ENCODE measurements around the gene ZNF254. TPM values are rescaled to one million over a fixed set of nuclear protein-coding genes. Genes with fewer than 3 reads are reported as not detected.

Gene ZNF254
- total RNA-seq, 3 donors from 2014 or later (not counting 1 experiment from before 2014, with no cell fraction given): 16.7 to 20.5 (median 19.8) TPM

GRCh38 chr19:24101459-24102115, 14.6 kb downstream of the ZNF254 start:
- no peak for DNase-seq
- no peak overlapping the region for H3K4me3 Mint-ChIP-seq
- no peaks in the 10 kb centered on the region for H3K9me3 ChIP-seq (ENCODE audit: control insufficient read depth, insufficient read depth, low read length)
- WGBS (ENCODE audit: insufficient coverage): 90% methylated on average over 1 of the region's 2 CpGs
- H3K9me3 Mint-ChIP-seq: no peaks in the 10 kb centered on the region
- H3K27me3 Mint-ChIP-seq (ENCODE audit: low read depth in 2 of 2): no peaks in the 10 kb centered on the region
- ATAC-seq: no peak
- H3K4me1 Mint-ChIP-seq: peaks cover 29 to 35% of the 10 kb centered on the region in 2 donors
- H3K4me3 ChIP-seq (ENCODE audit: low read length): no peak overlapping the region
- H3K36me3 ChIP-seq (ENCODE audit: control insufficient read depth, insufficient read depth, low read length): peaks cover 4% of the 10 kb centered on the region
- H3K4me1 ChIP-seq (ENCODE audit: control insufficient read depth, insufficient read depth, low read length): no peaks in the 10 kb centered on the region
- intact Hi-C loops (cut with micrococcal nuclease): no loop called here
- H3K27ac Mint-ChIP-seq: peak overlapping the region; percentile 23 to 47
- H3K27me3 ChIP-seq (ENCODE audit: control insufficient read depth, insufficient read depth, low read length): no peaks in the 10 kb centered on the region
- TF ChIP-seq CTCF (IDR thresholded peaks at IDR 0.05): no peak
- no peak overlapping the region for H3K27ac ChIP-seq (ENCODE audit: low read length)
- H3K36me3 Mint-ChIP-seq: peaks cover 9% of the 10 kb centered on the region

GRCh38 chr19:24127601-24128000, 40.6 kb downstream of the ZNF254 start:
- H3K4me1 Mint-ChIP-seq: no peaks in the 10 kb centered on the region
- TF ChIP-seq CTCF (IDR thresholded peaks at IDR 0.05): no peak
- Histone ChIP-seq H3K9me3 (ENCODE audit: control insufficient read depth, insufficient read depth, low read length) (peaks cover 24% of the 10 kb centered on the region), H3K4me3 (ENCODE audit: low read length) (no peak overlapping the region), H3K4me1 (ENCODE audit: control insufficient read depth, insufficient read depth, low read length) (no peaks in the 10 kb centered on the region), H3K36me3 (ENCODE audit: control insufficient read depth, insufficient read depth, low read length) (peaks cover 19% of the 10 kb centered on the region), H3K27me3 (ENCODE audit: control insufficient read depth, insufficient read depth, low read length) (no peaks in the 10 kb centered on the region), H3K27ac (ENCODE audit: low read length) (no peak overlapping the region)
- no CpG with 5 or more reads among the region's 3 CpGs for WGBS (ENCODE audit: insufficient coverage)
- peaks cover 4 to 24% of the 10 kb centered on the region in 2 donors for H3K9me3 Mint-ChIP-seq
- no peaks in the 10 kb centered on the region for H3K27me3 Mint-ChIP-seq (ENCODE audit: low read depth in 2 of 2)
- no peak for ATAC-seq
- H3K36me3 Mint-ChIP-seq: peaks cover 64% of the 10 kb centered on the region
- no peak overlapping the region for H3K27ac Mint-ChIP-seq
- intact Hi-C loops (cut with micrococcal nuclease): no loop called here
- H3K4me3 Mint-ChIP-seq: no peak overlapping the region
- no peak for DNase-seq

GRCh38 chr19:24140099-24140498, 53.1 kb downstream of the ZNF254 start:
- Mint-ChIP-seq H3K9me3 (peaks cover 13 to 32% of the 10 kb centered on the region in 2 donors), H3K36me3 (peaks cover 48% of the 10 kb centered on the region), H3K27me3 (ENCODE audit: low read depth in 2 of 2) (no peaks in the 10 kb centered on the region), H3K4me3 (no peak overlapping the region), H3K27ac (no peak overlapping the region), H3K4me1 (no peaks in the 10 kb centered on the region)
- intact Hi-C loops (cut with micrococcal nuclease): no loop called here
- H3K4me3 ChIP-seq (ENCODE audit: low read length): no peak overlapping the region
- H3K27ac ChIP-seq (ENCODE audit: low read length): no peak overlapping the region
- no peak for TF ChIP-seq CTCF (IDR thresholded peaks at IDR 0.05)
- 93% methylated on average over 2 of the region's 3 CpGs for WGBS (ENCODE audit: insufficient coverage)
- peaks cover 52% of the 10 kb centered on the region for H3K9me3 ChIP-seq (ENCODE audit: control insufficient read depth, insufficient read depth, low read length)
- DNase-seq: no peak
- no peaks in the 10 kb centered on the region for H3K27me3 ChIP-seq (ENCODE audit: control insufficient read depth, insufficient read depth, low read length)
- H3K36me3 ChIP-seq (ENCODE audit: control insufficient read depth, insufficient read depth, low read length): no peaks in the 10 kb centered on the region
- no peak for ATAC-seq
- H3K4me1 ChIP-seq (ENCODE audit: control insufficient read depth, insufficient read depth, low read length): no peaks in the 10 kb centered on the region

GRCh38 chr19:24140591-24140990, 53.6 kb downstream of the ZNF254 start:
- intact Hi-C loops (cut with micrococcal nuclease): no loop called here
- Histone ChIP-seq H3K9me3 (ENCODE audit: control insufficient read depth, insufficient read depth, low read length) (peaks cover 50% of the 10 kb centered on the region), H3K36me3 (ENCODE audit: control insufficient read depth, insufficient read depth, low read length) (no peaks in the 10 kb centered on the region), H3K4me3 (ENCODE audit: low read length) (no peak overlapping the region), H3K27ac (ENCODE audit: low read length) (no peak overlapping the region), H3K4me1 (ENCODE audit: control insufficient read depth, insufficient read depth, low read length) (no peaks in the 10 kb centered on the region), H3K27me3 (ENCODE audit: control insufficient read depth, insufficient read depth, low read length) (no peaks in the 10 kb centered on the region)
- DNase-seq (no peak), ATAC-seq (no peak)
- no peak for TF ChIP-seq CTCF (IDR thresholded peaks at IDR 0.05)
- H3K9me3 Mint-ChIP-seq: peaks cover 13 to 31% of the 10 kb centered on the region in 2 donors
- no peaks in the 10 kb centered on the region for H3K4me1 Mint-ChIP-seq
- no peaks in the 10 kb centered on the region for H3K27me3 Mint-ChIP-seq (ENCODE audit: low read depth in 2 of 2)
- no peak overlapping the region for H3K27ac Mint-ChIP-seq
- no peak overlapping the region for H3K4me3 Mint-ChIP-seq
- peaks cover 48% of the 10 kb centered on the region for H3K36me3 Mint-ChIP-seq
